ENCODE measurements around the gene ITPKA. TPM values are rescaled to one million over a fixed set of nuclear protein-coding genes. Genes with fewer than 3 reads are reported as not detected.

The ITPKA gene
- polyA plus RNA-seq, 1 donor (not counting 4 experiments of a cell fraction or from before 2014, with no cell fraction given) = 0.12 TPM

GRCh38 chr15:41487381-41487780 is 6.3 kb upstream of the ITPKA start:
- Histone ChIP-seq H3K27ac (ENCODE audit: control insufficient read depth, insufficient read depth, low read length) (no peak overlapping the region), H3K9ac (ENCODE audit: control insufficient read depth, extremely low read depth, insufficient read depth, low read length) (no peak overlapping the region), H3K4me2 (ENCODE audit: control insufficient read depth, extremely low read depth, insufficient read depth, low read depth, low read length) (no peak overlapping the region), H3K4me3 (ENCODE audit: control insufficient read depth in 2 of 3, extremely low read depth in 1 of 3, insufficient read depth in 2 of 3, low read depth in 1 of 3, low read length in 3 of 3) (no peak overlapping the region), H3K4me1 (ENCODE audit: control insufficient read depth, extremely low read depth, insufficient read depth, low read length) (peaks cover 4% of the 10 kb centered on the region), H3K36me3 (ENCODE audit: control insufficient read depth in 2 of 2, extremely low read depth in 1 of 2, insufficient read depth in 2 of 2, low read length in 2 of 2) (peaks cover 0 to 3% of the 10 kb centered on the region in 2 experiments), H3K27me3 (ENCODE audit: control insufficient read depth, extremely low read depth, insufficient read depth, low read length) (no peaks in the 10 kb centered on the region), H2AFZ (ENCODE audit: control insufficient read depth, low read length) (no peak overlapping the region), H3K79me2 (ENCODE audit: control insufficient read depth, insufficient read depth, low read length) (no peaks in the 10 kb centered on the region), H4K20me1 (ENCODE audit: control insufficient read depth, extremely low read depth, insufficient read depth, low read length) (no peaks in the 10 kb centered on the region), H3K9me1 (ENCODE audit: control insufficient read depth, extremely low read depth, insufficient read depth, low read length) (no peaks in the 10 kb centered on the region), H3K9me3 (ENCODE audit: control insufficient read depth, low read depth, low read length) (no peaks in the 10 kb centered on the region)
- DNase-seq (ENCODE audit: low read depth, low spot score) (no peak), FAIRE-seq (no peak)
- no peak for TF ChIP-seq EZH2 (IDR thresholded peaks at IDR 0.05; ENCODE audit: low read length)
- no peak for TF ChIP-seq CTCF (optimal IDR thresholded peaks at IDR 0.05 in 1 of 3, IDR thresholded peaks at IDR 0.05 in 1 of 3, conservative IDR thresholded peaks at IDR 0.05 in 1 of 3; ENCODE audit: extremely low read depth in 1 of 3, insufficient read depth in 2 of 3, low read length in 3 of 3)
- dilution Hi-C loops (cut with MboI; ENCODE audit: extremely low pct_ligation_motif_present, low sequenced_read_pairs) = no loop called here

- Histone ChIP-seq H3K4me2 (ENCODE audit: control insufficient read depth, extremely low read depth, insufficient read depth, low read depth, low read length) (no peak overlapping the region), H3K36me3 (ENCODE audit: control insufficient read depth in 2 of 2, extremely low read depth in 1 of 2, insufficient read depth in 2 of 2, low read length in 2 of 2) (peaks cover 0 to 3% of the 10 kb centered on the region in 2 experiments), H3K4me3 (ENCODE audit: control insufficient read depth in 2 of 3, extremely low read depth in 1 of 3, insufficient read depth in 2 of 3, low read depth in 1 of 3, low read length in 3 of 3) (no peak overlapping the region), H3K9me3 (ENCODE audit: control insufficient read depth, low read depth, low read length) (no peaks in the 10 kb centered on the region), H3K27me3 (ENCODE audit: control insufficient read depth, extremely low read depth, insufficient read depth, low read length) (no peaks in the 10 kb centered on the region), H3K9me1 (ENCODE audit: control insufficient read depth, extremely low read depth, insufficient read depth, low read length) (no peaks in the 10 kb centered on the region), H3K9ac (ENCODE audit: control insufficient read depth, extremely low read depth, insufficient read depth, low read length) (no peak overlapping the region), H3K27ac (ENCODE audit: control insufficient read depth, insufficient read depth, low read length) (no peak overlapping the region), H2AFZ (ENCODE audit: control insufficient read depth, low read length) (no peak overlapping the region), H3K79me2 (ENCODE audit: control insufficient read depth, insufficient read depth, low read length) (no peaks in the 10 kb centered on the region), H3K4me1 (ENCODE audit: control insufficient read depth, extremely low read depth, insufficient read depth, low read length) (peaks cover 7% of the 10 kb centered on the region), H4K20me1 (ENCODE audit: control insufficient read depth, extremely low read depth, insufficient read depth, low read length) (no peaks in the 10 kb centered on the region)
- TF ChIP-seq CTCF (optimal IDR thresholded peaks at IDR 0.05 in 1 of 3, IDR thresholded peaks at IDR 0.05 in 1 of 3, conservative IDR thresholded peaks at IDR 0.05 in 1 of 3; ENCODE audit: extremely low read depth in 1 of 3, insufficient read depth in 2 of 3, low read length in 3 of 3) = no peak
- TF ChIP-seq EZH2 (IDR thresholded peaks at IDR 0.05; ENCODE audit: low read length) = no peak
- FAIRE-seq (no peak), DNase-seq (ENCODE audit: low read depth, low spot score) (peak; percentile 21)
- dilution Hi-C loops (cut with MboI; ENCODE audit: extremely low pct_ligation_motif_present, low sequenced_read_pairs) = no loop called here
Observed at GRCh38 chr15:41487802-41488201, 5.9 kb upstream of the ITPKA start.

Measured in keratinocyte (primary cell).